Prostate gland (tissue), 2 donors: Measurements from ENCODE around the gene TSEN15. TPM values are rescaled to one million over a fixed set of nuclear protein-coding genes. Genes with fewer than 3 reads are reported as not detected.

ENCODE experiments used
- DNase-seq: peaks from one replicate; pipeline ENCODE4 v3.0.0-alpha.2; 2019; ENCODE audit warnings: low spot score
- H3K27ac ChIP-seq, 2 donors: fragments of 200-600 bp; sonication (generic); 2 replicates each; pipeline ENCODE4 v1.5.1; 2017 to 2019
- H3K27me3 ChIP-seq: fragments of 200-600 bp; sonication (generic); replicated peaks from 2 replicates; pipeline ENCODE4 v1.5.1; 2019; ENCODE audit not compliant: insufficient read depth
- H3K36me3 ChIP-seq, 2 donors: fragments of 200-600 bp; sonication (generic); 1 replicate in 1 of 2; 2 replicates in 1 of 2; pipeline versions ENCODE4 v1.5.1 to v1.8.1; 2017 to 2019
- H3K4me1 ChIP-seq: fragments of 200-600 bp; sonication (generic); replicated peaks from 2 replicates; pipeline ENCODE4 v1.5.1; 2019
- H3K4me3 ChIP-seq, 2 donors: fragments of 200-600 bp; sonication (generic); 2 replicates each; pipeline ENCODE4 v1.5.1; 2017 to 2019
- H3K9me3 ChIP-seq: fragments of 200-600 bp; sonication (generic); 2 replicates; pipeline ENCODE4 v1.5.1; 2017
- CTCF ChIP-seq, 4 experiments: fragments of 200-600 bp in 2 of 4; fragments of 450-650 bp in 2 of 4; sonication (generic) in 2 of 4; IDR thresholded peaks; 1 replicate in 3 of 4; 2 replicates in 1 of 4; pipeline ENCODE4 v1.5.1; 2016 to 2019; ENCODE audit warnings: antibody characterized with exemption in 4 of 4, mild to moderate bottlenecking in 2 of 4, moderate library complexity in 2 of 4
- POLR2A ChIP-seq: fragments of 450-650 bp; IDR thresholded peaks from one replicate; pipeline ENCODE4 v1.6.1; 2016; ENCODE audit warnings: antibody characterized with exemption, mild to moderate bottlenecking
- POLR2AphosphoS5 ChIP-seq: sonication (generic); formaldehyde crosslinking; IDR thresholded peaks from one replicate; pipeline ENCODE4 v1.6.1; 2017; ENCODE audit warnings: antibody characterized with exemption
- WGBS: methylation state at CpG from one replicate; pipeline ENCODE4 v1.1.5; 2018; 5-methylcytosine and 5-hydroxymethylcytosine counted together
- intact Hi-C: fragments of 100-400 bp; cut with DNase I; formaldehyde crosslinking; loops from one replicate; pipeline ENCODE4 v1.14.2; 2022
- total RNA-seq, 2 donors: library from RNA; depleted of rRNA; stranded (reverse); fragments of >200 nt; gene quantifications; one replicate each; pipeline ENCODE4 v1.1.0, GENCODE V29; 2016

TSEN15 gene
- total RNA-seq, 2 donors from 2014 or later, result 33.4 to 36.8 TPM

GRCh38 chr1:184032306-184032929 lies 19.1 kb upstream of the TSEN15 start:
- H3K36me3 ChIP-seq, result no peaks in the 10 kb centered on the region
- no peak overlapping the region for H3K27ac ChIP-seq
- no peaks in the 10 kb centered on the region for H3K4me1 ChIP-seq
- H3K27me3 ChIP-seq, result no peaks in the 10 kb centered on the region
- TF ChIP-seq POLR2AphosphoS5, result no peak
- no peak for TF ChIP-seq POLR2A
- no peak for TF ChIP-seq CTCF (IDR thresholded peaks at IDR 0.05)
- intact Hi-C loops, result loop anchor here (10.0 kb wide), 1 partner anchor 398 kb away; the partner anchor contains the start of gene ARPC5
- H3K9me3 ChIP-seq, result no peaks in the 10 kb centered on the region
- DNase-seq, result no peak
- 86% methylated on average over 2 of the region's 2 CpGs for WGBS
- no peak overlapping the region for H3K4me3 ChIP-seq

GRCh38 chr1:184032930-184033418 lies 18.6 kb upstream of the TSEN15 start:
- H3K4me1 ChIP-seq, result no peaks in the 10 kb centered on the region
- no peak overlapping the region for H3K4me3 ChIP-seq
- H3K27me3 ChIP-seq, result no peaks in the 10 kb centered on the region
- WGBS, result 63% methylated on average over 3 of the region's 3 CpGs
- intact Hi-C loops, result loop anchor here (10.0 kb wide), 1 partner anchor 398 kb away; the partner anchor contains the start of gene ARPC5
- TF ChIP-seq CTCF (IDR thresholded peaks at IDR 0.05) (no peak), POLR2A (no peak), POLR2AphosphoS5 (no peak)
- H3K27ac ChIP-seq, result no peak overlapping the region
- no peak for DNase-seq
- no peaks in the 10 kb centered on the region for H3K36me3 ChIP-seq
- H3K9me3 ChIP-seq, result no peaks in the 10 kb centered on the region

GRCh38 chr1:184033711-184034167 lies 17.8 kb upstream of the TSEN15 start:
- H3K27me3 ChIP-seq, result no peaks in the 10 kb centered on the region
- H3K36me3 ChIP-seq, result no peaks in the 10 kb centered on the region
- no peaks in the 10 kb centered on the region for H3K9me3 ChIP-seq
- no peak overlapping the region for H3K27ac ChIP-seq
- no peak overlapping the region for H3K4me3 ChIP-seq
- WGBS, result 63% methylated on average over 2 of the region's 2 CpGs
- DNase-seq, result no peak
- TF ChIP-seq CTCF (IDR thresholded peaks at IDR 0.05), result no peak
- no peak for TF ChIP-seq POLR2AphosphoS5
- no peak for TF ChIP-seq POLR2A
- H3K4me1 ChIP-seq, result no peaks in the 10 kb centered on the region
- intact Hi-C loops, result loop anchor here (10.0 kb wide), 1 partner anchor 399 kb away; the partner anchor contains the start of gene ARPC5

GRCh38 chr1:184034761-184035379 lies 16.7 kb upstream of the TSEN15 start:
- Histone ChIP-seq H3K27ac (no peak overlapping the region), H3K27me3 (no peaks in the 10 kb centered on the region), H3K4me1 (no peaks in the 10 kb centered on the region), H3K9me3 (no peaks in the 10 kb centered on the region), H3K4me3 (no peak overlapping the region), H3K36me3 (no peaks in the 10 kb centered on the region)
- 87% methylated on average over 2 of the region's 2 CpGs for WGBS
- DNase-seq, result no peak
- no peak for TF ChIP-seq POLR2A
- TF ChIP-seq CTCF (IDR thresholded peaks at IDR 0.05), result no peak
- no peak for TF ChIP-seq POLR2AphosphoS5
- intact Hi-C loops, result loop anchor here (5.0 to 10.0 kb wide), 2 partner anchors 98 to 400 kb away; partner anchors contain the start of gene ARPC5
